ENCODE data around the gene HOXD9.

GRCh38 chr2:176075481-176075880 is 47.0 kb upstream of the HOXD9 start:
- no peak for TF ChIP-seq POU6F1 (CRISPR knock-in tag; IDR thresholded peaks at IDR 0.05; ENCODE audit: borderline replicate concordance, low read depth)
- TF ChIP-seq PATZ1 (CRISPR knock-in tag; IDR thresholded peaks at IDR 0.05; ENCODE audit: borderline replicate concordance), result no peak
- no peak for TF ChIP-seq BACH2 (CRISPR knock-in tag; IDR thresholded peaks at IDR 0.05; ENCODE audit: borderline replicate concordance)
- no peak for TF ChIP-seq RARB (CRISPR knock-in tag; IDR thresholded peaks at IDR 0.05)
- TF ChIP-seq ZFP3 (CRISPR knock-in tag; IDR thresholded peaks at IDR 0.05), result no peak
